H1 (cell line): ENCODE measurements around the gene DYNC1I1. TPM values are rescaled to one million over a fixed set of nuclear protein-coding genes. Genes with fewer than 3 reads are reported as not detected.

Experiments used
- CTBP2 ChIP-seq: IDR thresholded peaks from 2 replicates; pipeline ENCODE4 v1.7.0; 2011; ENCODE audit warnings: borderline replicate concordance, mild to moderate bottlenecking, moderate library complexity, mixed read lengths, low read length; ENCODE audit not compliant: insufficient read depth, insufficient read length
- EZH2 ChIP-seq: fragments of 200-600 bp; sonication (generic); IDR thresholded peaks from 2 replicates; pipeline ENCODE4 v1.7.1; 2012; ENCODE audit warnings: low read depth, mild to moderate bottlenecking, moderate library complexity, low read length, inconsistent platforms; ENCODE audit not compliant: severe bottlenecking
- GABPA ChIP-seq: IDR thresholded peaks from 2 replicates; pipeline ENCODE4 v1.6.1; 2011; ENCODE audit warnings: mild to moderate bottlenecking, low read length, moderate library complexity, borderline replicate concordance; ENCODE audit not compliant: insufficient read depth
- RNF2 ChIP-seq: fragments of 200-900, 300-1000 bp; sonication (generic); IDR thresholded peaks from 2 replicates; pipeline ENCODE4 v1.7.1; 2016; ENCODE audit warnings: borderline replicate concordance, low read depth, mild to moderate bottlenecking, antibody characterized with exemption, low read length; ENCODE audit not compliant: poor library complexity, severe bottlenecking; ENCODE audit errors: missing control alignments
- SIRT6 ChIP-seq: IDR thresholded peaks from one replicate; pipeline ENCODE4 v1.7.1; 2012; ENCODE audit warnings: low read length, inconsistent platforms
- TAF1 ChIP-seq: IDR thresholded peaks from 2 replicates; pipeline ENCODE4 v1.6.1; 2011; ENCODE audit warnings: mild to moderate bottlenecking, low read depth, low read length
- ZNF274 ChIP-seq: IDR thresholded peaks from 2 replicates; pipeline ENCODE4 v1.7.0; 2012; ENCODE audit warnings: low read length, borderline replicate concordance; ENCODE audit errors: extremely low read depth
- polyA plus RNA-seq, 7 experiments: library from polyadenylated mRNA; depleted of rRNA in 3 of 7; stranded (reverse) in 5 of 7; unstranded in 2 of 7; fragments of >200 nt in 5 of 7; fragments of 200-250 nt in 2 of 7; gene quantifications; 1 replicate in 5 of 7; 2 replicates in 1 of 7; 4 replicates in 1 of 7; pipeline versions ENCODE4 v1.2.1 to v1.2.3, GENCODE V29; 2011 to 2013; ENCODE audit warnings: missing spikeins in 2 of 7, mixed read lengths in 2 of 7
- total RNA-seq: library from RNA; stranded (reverse); fragmentation: NEBNext Ultra II Directional; extraction: Animal tissue kit (Norgen Biotek cat#: 25700); gene quantifications from 2 replicates; pipeline ENCODE4 v1.2.1, GENCODE V29; 2021

Gene DYNC1I1
- total and polyA plus RNA-seq, 2 of the 8 experiments (the other 6 are each of a cell fraction or from before 2014, with no cell fraction given), result 0.45 to 0.58 TPM

- TF ChIP-seq CTBP2 (no peak), EZH2 (no peak), TAF1 (no peak), GABPA (no peak), SIRT6 (no peak), ZNF274 (no peak), RNF2 (no peak)
Measured at GRCh38 chr7:95951997-95952795, 179.8 kb downstream of the DYNC1I1 start (continued).
